HEK293 (cell line): ENCODE results near the gene HMGXB4.

Experiments
- AEBP2 ChIP-seq: fragments of 450-650 bp; formaldehyde crosslinking; IDR thresholded peaks from 2 replicates; pipeline ENCODE4 v1.5.1; 2016; ENCODE audit warnings: missing biosample characterization, missing genetic modification characterization, borderline replicate concordance
- BCL6B ChIP-seq: fragments of 450-650 bp; formaldehyde crosslinking; IDR thresholded peaks from 2 replicates; pipeline ENCODE4 v1.5.1; 2017; ENCODE audit warnings: missing biosample characterization, missing genetic modification characterization
- EGR2 ChIP-seq: fragments of 450-650 bp; formaldehyde crosslinking; IDR thresholded peaks from 2 replicates; pipeline ENCODE4 v1.5.1; 2016; ENCODE audit warnings: low read depth, missing biosample characterization, missing genetic modification characterization
- KLF7 ChIP-seq: fragments of 450-650 bp; formaldehyde crosslinking; IDR thresholded peaks from 2 replicates; pipeline ENCODE4 v1.5.1; 2016; ENCODE audit warnings: missing biosample characterization, missing genetic modification characterization, borderline replicate concordance
- ZBTB10 ChIP-seq: fragments of 450-650 bp; formaldehyde crosslinking; IDR thresholded peaks from 2 replicates; pipeline ENCODE4 v1.5.1; 2016; ENCODE audit warnings: missing biosample characterization, missing genetic modification characterization
- ZBTB17 ChIP-seq: fragments of 450-650 bp; formaldehyde crosslinking; IDR thresholded peaks from 2 replicates; pipeline ENCODE4 v1.5.1; 2016; ENCODE audit warnings: missing biosample characterization, missing genetic modification characterization
- ZEB2 ChIP-seq: fragments of 450-650 bp; formaldehyde crosslinking; IDR thresholded peaks from 2 replicates; pipeline ENCODE4 v1.5.1; 2016; ENCODE audit warnings: missing biosample characterization, missing genetic modification characterization
- ZIC2 ChIP-seq: fragments of 450-650 bp; formaldehyde crosslinking; IDR thresholded peaks from 2 replicates; pipeline ENCODE4 v1.5.1; 2016; ENCODE audit warnings: missing biosample characterization, missing genetic modification characterization
- ZNF140 ChIP-seq: fragments of 450-650 bp; formaldehyde crosslinking; IDR thresholded peaks from 2 replicates; pipeline ENCODE4 v1.5.1; 2016; ENCODE audit warnings: missing biosample characterization, missing genetic modification characterization
- ZNF16 ChIP-seq: fragments of 450-650 bp; formaldehyde crosslinking; IDR thresholded peaks from 2 replicates; pipeline ENCODE4 v1.5.1; 2016; ENCODE audit warnings: low read depth, missing biosample characterization, missing genetic modification characterization
- ZNF175 ChIP-seq: fragments of 450-650 bp; formaldehyde crosslinking; IDR thresholded peaks from 2 replicates; pipeline ENCODE4 v1.5.1; 2016; ENCODE audit warnings: missing biosample characterization, missing genetic modification characterization
- ZNF214 ChIP-seq: fragments of 450-650 bp; formaldehyde crosslinking; IDR thresholded peaks from 2 replicates; pipeline ENCODE4 v1.5.1; 2017; ENCODE audit warnings: missing biosample characterization, mild to moderate bottlenecking, missing genetic modification characterization, borderline replicate concordance
- ZNF23 ChIP-seq: fragments of 450-650 bp; formaldehyde crosslinking; IDR thresholded peaks from 2 replicates; pipeline ENCODE4 v1.5.1; 2016; ENCODE audit warnings: missing biosample characterization, missing genetic modification characterization, borderline replicate concordance
- ZNF248 ChIP-seq: fragments of 450-650 bp; formaldehyde crosslinking; IDR thresholded peaks from 2 replicates; pipeline ENCODE4 v1.5.1; 2017; ENCODE audit warnings: missing biosample characterization, missing genetic modification characterization
- ZNF350 ChIP-seq: fragments of 450-650 bp; formaldehyde crosslinking; IDR thresholded peaks from 2 replicates; pipeline ENCODE4 v1.5.0; 2017; ENCODE audit warnings: missing biosample characterization, mild to moderate bottlenecking, missing genetic modification characterization
- ZNF76 ChIP-seq: fragments of 450-650 bp; formaldehyde crosslinking; IDR thresholded peaks from 2 replicates; pipeline ENCODE4; 2016; ENCODE audit warnings: low read depth, missing biosample characterization, missing genetic modification characterization, borderline replicate concordance
- ZNF792 ChIP-seq: fragments of 450-650 bp; formaldehyde crosslinking; IDR thresholded peaks from 2 replicates; pipeline ENCODE4 v1.5.1; 2016; ENCODE audit warnings: missing biosample characterization, missing genetic modification characterization
- ZNF830 ChIP-seq: fragments of 450-650 bp; IDR thresholded peaks from 2 replicates; pipeline ENCODE4 v1.5.0; 2018; ENCODE audit warnings: missing biosample characterization, missing genetic modification characterization, low read depth, mild to moderate bottlenecking, moderate library complexity
- ZNF837 ChIP-seq: fragments of 450-650 bp; formaldehyde crosslinking; IDR thresholded peaks from 2 replicates; pipeline ENCODE4 v1.5.1; 2016; ENCODE audit warnings: missing biosample characterization, missing genetic modification characterization
- TF ChIP-seq, protein P1 (sequence below): fragments of 450-650 bp; formaldehyde crosslinking; IDR thresholded peaks from 2 replicates; pipeline ENCODE4 v1.5.1; 2016; ENCODE audit warnings: missing biosample characterization, missing genetic modification characterization

Gene HMGXB4

GRCh38 chr22:35343664-35344550 lies 86.6 kb downstream of the HMGXB4 start (continued):
- TF ChIP-seq ZNF175 (tag by site-specific recombination), result 0 out of 2 replicates have a peak, but pooled peaks have one; percentile 39
- no peak for TF ChIP-seq ZIC2
- TF ChIP-seq ZBTB17, result no peak
- peak; percentile 74 for TF ChIP-seq ZEB2 (tag by site-specific recombination)
- no peak for TF ChIP-seq KLF7 (tag by site-specific recombination)
- peak; percentile 10; the same call in 1 of the 2 replicates for TF ChIP-seq ZNF140 (tag by site-specific recombination)
- TF ChIP-seq EGR2 (tag by site-specific recombination), result peak; percentile 98
- no peak for TF ChIP-seq AEBP2
- TF ChIP-seq ZNF16, result no peak
- no peak for TF ChIP-seq ZNF350 (tag by site-specific recombination)
- TF ChIP-seq ZNF76 (tag by site-specific recombination), result no peak
- TF ChIP-seq ZNF830 (tag by site-specific recombination), result no peak
- no peak for TF ChIP-seq ZNF23
- no peak; the same call in 1 of the 2 replicates for TF ChIP-seq ZNF248 (tag by site-specific recombination)
- TF ChIP-seq ZNF792 (tag by site-specific recombination), result no peak
- TF ChIP-seq, protein P1, sequence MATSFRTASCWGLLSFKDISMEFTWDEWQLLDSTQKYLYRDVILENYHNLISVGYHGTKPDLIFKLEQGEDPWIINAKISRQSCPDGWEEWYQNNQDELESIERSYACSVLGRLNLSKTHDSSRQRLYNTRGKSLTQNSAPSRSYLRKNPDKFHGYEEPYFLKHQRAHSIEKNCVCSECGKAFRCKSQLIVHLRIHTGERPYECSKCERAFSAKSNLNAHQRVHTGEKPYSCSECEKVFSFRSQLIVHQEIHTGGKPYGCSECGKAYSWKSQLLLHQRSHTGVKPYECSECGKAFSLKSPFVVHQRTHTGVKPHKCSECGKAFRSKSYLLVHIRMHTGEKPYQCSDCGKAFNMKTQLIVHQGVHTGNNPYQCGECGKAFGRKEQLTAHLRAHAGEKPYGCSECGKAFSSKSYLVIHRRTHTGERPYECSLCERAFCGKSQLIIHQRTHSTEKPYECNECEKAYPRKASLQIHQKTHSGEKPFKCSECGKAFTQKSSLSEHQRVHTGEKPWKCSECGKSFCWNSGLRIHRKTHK (tag by site-specific recombination), result no peak
- no peak for TF ChIP-seq ZBTB10
- TF ChIP-seq ZNF837 (tag by site-specific recombination), result no peak
- no peak for TF ChIP-seq ZNF214 (tag by site-specific recombination)
- 0 out of 2 replicates have a peak, but pooled peaks have one; percentile 14 for TF ChIP-seq BCL6B
